Fibroblast of skin of right quadriceps (primary cell): Measurements from ENCODE around the gene CDK13.
A peak's percentile ranks its signal among the peaks of the same experiment; 100 is the strongest.
"Not testable (repeated sequence)": the region's sequence is repeated elsewhere in the genome, so short reads cannot be mapped to it uniquely, and the experiment has no call there.

Experiments used
- DNase-seq: peaks from one replicate; pipeline ENCODE4 v3.0.0-alpha.2; 2013

Gene CDK13

GRCh38 chr7:39949971-39950472 lies at the start of gene CDK13:
Gene CDK13, plus strand, starts transcription at chr7:39950256. Its CDS starts 386 bp downstream, at chr7:39950642.
- DNase-seq, result peak; percentile 78

GRCh38 chr7:39904077-39904486 lies 46.0 kb upstream of the CDK13 start:
- peak; percentile 49 for DNase-seq

- DNase-seq, result no peak
Measured at GRCh38 chr7:39908141-39908540, 41.9 kb upstream of the CDK13 start.

- DNase-seq, result no peak
Measured at GRCh38 chr7:39908973-39909372, 41.1 kb upstream of the CDK13 start.

- no peak for DNase-seq
Measured at GRCh38 chr7:39909526-39909925, 40.5 kb upstream of the CDK13 start.

- DNase-seq, result peak; percentile 16
Measured at GRCh38 chr7:39910108-39910869, 39.8 kb upstream of the CDK13 start.

GRCh38 chr7:39911167-39911566 lies 38.9 kb upstream of the CDK13 start:
- no peak for DNase-seq

GRCh38 chr7:39915847-39916246 lies 34.2 kb upstream of the CDK13 start:
- not testable (repeated sequence) for DNase-seq

- DNase-seq, result no peak
Measured at GRCh38 chr7:39919646-39920045, 30.4 kb upstream of the CDK13 start.

GRCh38 chr7:39921506-39922175 lies 28.4 kb upstream of the CDK13 start:
- DNase-seq, result no peak

- DNase-seq, result no peak
Measured at GRCh38 chr7:39922580-39922979, 27.5 kb upstream of the CDK13 start.

- DNase-seq, result no peak
Measured at GRCh38 chr7:39923091-39923490, 27.0 kb upstream of the CDK13 start.

- DNase-seq, result no peak
Measured at GRCh38 chr7:39924122-39924521, 25.9 kb upstream of the CDK13 start.

GRCh38 chr7:39926111-39926510 lies 23.9 kb upstream of the CDK13 start:
- no peak for DNase-seq

GRCh38 chr7:39927018-39927417 lies 23.0 kb upstream of the CDK13 start:
- DNase-seq, result no peak

- no peak for DNase-seq
Measured at GRCh38 chr7:39934132-39934531, 15.9 kb upstream of the CDK13 start.

- no peak for DNase-seq
Measured at GRCh38 chr7:39936761-39937160, 13.3 kb upstream of the CDK13 start.

- no peak for DNase-seq
Measured at GRCh38 chr7:39937366-39938153, 12.5 kb upstream of the CDK13 start.

GRCh38 chr7:39942883-39943282 lies 7.2 kb upstream of the CDK13 start:
- no peak for DNase-seq

GRCh38 chr7:39946693-39947092 lies 3.4 kb upstream of the CDK13 start:
- DNase-seq, result no peak

GRCh38 chr7:39948375-39948955 lies 1.6 kb upstream of the CDK13 start:
- DNase-seq, result no peak

- peak; percentile 100 for DNase-seq
Measured at GRCh38 chr7:39948956-39949928, 814 bp upstream of the CDK13 start.
